HG02840 (cell line): ENCODE data around the gene NDRG2.
A peak's percentile ranks its signal among the peaks of the same experiment; 100 is the strongest.

Experiments
- ATAC-seq: cut with Tn5 transposase; IDR thresholded peaks from one replicate; pipeline ENCODE4 v1.9.1; 2021; ENCODE audit warnings: mild to moderate bottlenecking, moderate library complexity, moderate number of reproducible peaks; ENCODE audit not compliant: unreplicated experiment, low FRiP score

NDRG2 gene

GRCh38 chr14:21024585-21025370, at the start of gene NDRG2:
Gene NDRG2, minus strand, starts transcription at chr14:21025061. Its CDS starts 1,746 bp downstream, at chr14:21023315.
- ATAC-seq, result no peak

DNA sequence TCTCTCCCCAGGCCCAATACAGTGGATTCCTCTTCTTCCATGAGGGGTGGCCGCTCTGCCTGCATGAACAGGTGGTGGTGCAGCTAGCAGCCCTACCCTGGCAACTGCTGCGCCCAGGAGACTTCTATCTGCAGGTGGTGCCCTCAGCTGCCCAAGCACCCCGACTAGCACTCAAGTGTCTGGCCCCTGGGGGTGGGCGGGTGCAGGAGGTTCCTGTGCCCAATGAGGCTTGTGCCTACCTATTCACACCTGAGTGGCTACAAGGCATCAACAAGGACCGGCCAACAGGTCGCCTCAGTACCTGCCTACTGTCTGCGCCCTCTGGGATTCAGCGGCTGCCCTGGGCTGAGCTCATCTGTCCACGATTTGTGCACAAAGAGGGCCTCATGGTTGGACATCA, 49.1 kb upstream of the NDRG2 start:
- no peak for ATAC-seq

DNA sequence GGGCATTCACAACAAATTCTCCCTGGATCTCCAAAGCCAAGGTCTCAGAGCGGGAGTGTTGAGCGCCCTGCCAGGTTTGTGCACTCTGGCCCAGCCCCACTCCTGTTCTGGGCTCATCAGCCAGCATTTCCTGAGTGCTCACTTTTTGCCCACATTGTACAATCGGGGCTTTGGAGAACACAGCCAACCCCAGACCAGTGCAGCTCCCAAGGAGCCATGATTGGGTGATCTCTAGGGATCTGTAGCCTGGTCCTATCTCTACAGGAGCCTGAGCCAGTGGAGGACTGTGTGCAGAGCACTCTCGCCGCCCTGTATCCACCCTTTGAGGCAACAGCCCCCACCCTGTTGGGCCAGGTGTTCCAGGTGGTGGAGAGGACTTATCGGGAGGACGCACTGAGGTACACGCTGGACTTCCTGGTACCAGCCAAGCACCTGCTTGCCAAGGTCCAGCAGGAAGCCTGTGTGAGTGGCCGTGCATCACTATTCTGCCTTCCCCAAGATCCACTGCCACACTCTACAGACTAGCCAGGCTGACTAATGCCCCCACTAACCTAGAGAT, 48.0 kb upstream of the NDRG2 start:
- ATAC-seq, result no peak

DNA sequence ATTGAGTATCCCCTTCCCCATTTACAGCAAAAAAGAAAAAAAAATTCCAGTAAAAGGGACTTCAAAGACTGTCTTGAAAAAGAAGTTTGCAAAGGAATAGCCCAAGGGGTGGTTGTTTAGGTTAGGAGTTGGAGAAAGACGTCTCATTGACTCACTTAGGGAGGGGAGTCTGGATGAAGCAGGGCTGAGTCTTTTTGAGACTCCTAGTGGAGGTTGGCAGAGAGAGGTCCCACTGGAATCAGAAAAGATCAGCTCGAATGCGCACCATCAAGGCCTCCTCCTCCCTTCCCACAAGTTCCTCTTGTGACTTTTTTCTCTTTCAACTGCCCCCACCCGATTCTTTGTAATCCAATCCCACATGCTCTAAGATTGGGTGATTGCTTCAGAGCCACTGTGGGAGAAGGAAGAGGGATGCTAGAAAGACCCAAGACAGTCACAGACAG, 47.2 kb upstream of the NDRG2 start:
- ATAC-seq, result no peak

DNA sequence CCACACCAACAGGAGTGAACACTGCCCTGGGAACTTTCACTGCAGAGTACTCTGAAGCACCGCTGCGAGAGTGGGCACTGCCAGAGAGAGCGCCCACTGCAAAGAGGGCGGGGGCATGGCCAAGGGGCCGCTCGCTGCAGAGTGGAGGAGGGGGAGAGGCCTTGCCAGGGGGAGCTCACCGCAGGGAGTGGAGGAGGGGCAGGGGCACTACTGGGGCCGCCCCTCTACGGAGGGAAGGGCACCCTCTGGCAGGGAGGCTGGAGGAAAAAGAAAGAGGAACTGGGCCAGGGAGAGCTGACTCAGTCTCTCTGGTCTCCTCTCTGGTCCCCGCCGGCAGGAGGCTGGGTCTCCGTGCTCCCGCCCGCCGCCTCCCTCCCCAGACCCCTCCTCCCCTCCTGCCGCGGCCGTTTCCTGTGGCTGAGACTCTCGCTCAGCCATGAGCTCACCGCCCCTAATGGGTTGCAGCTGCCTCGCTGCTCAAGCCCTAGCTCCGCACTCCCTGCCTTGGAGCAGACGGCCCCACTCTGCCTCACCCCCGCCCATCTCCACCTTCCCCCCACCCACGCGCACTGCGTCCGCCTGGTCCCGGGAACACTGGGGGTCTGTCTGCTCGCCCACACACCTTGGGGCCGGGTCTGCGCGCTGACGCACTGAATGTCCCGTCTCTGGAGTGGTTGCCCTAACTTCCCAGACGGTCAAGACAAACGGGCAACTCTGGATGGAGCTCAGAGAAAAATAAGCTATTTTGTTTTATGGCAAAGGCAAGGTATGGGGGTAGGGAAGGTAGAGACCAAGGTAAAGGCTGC, 46.6 kb upstream of the NDRG2 start:
- peak; percentile 56 for ATAC-seq

DNA sequence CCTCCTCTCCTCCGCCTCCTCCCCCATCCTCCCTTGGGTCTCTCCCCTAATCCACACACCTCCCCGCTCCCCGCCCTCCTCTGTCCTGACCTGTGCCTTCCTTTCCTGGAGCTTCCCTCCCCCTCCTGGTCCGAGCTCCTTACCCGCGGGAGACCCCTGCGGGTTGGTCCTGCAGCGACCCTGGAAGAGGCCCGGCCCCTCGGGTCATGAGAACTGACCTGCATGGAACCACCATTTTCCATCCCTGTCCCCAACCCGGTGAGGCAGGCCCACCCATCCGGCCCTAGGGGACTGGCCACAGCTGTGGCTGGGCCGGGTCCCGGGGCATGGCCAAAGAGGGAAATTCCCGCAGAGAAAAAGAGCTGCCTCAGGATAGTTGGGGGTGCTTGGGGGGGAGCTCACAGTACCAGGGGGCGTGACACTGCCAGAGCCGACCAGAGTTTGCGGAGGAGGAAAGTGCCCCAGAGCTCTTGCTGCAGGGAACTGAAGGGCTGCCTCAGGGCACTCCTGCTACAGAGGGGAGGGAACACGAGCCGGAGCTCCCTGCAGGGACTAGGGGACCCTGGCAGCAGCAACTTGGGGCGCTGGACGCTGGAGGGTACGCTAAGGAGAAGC, 45.9 kb upstream of the NDRG2 start:
- no peak for ATAC-seq

GRCh38 chr14:21070083-21070609, 45.3 kb upstream of the NDRG2 start, which contains the start of gene ARHGEF40:
Gene ARHGEF40, plus strand, starts transcription at chr14:21070304. Its CDS starts 93 bp downstream, at chr14:21070397.
- no peak for ATAC-seq

DNA sequence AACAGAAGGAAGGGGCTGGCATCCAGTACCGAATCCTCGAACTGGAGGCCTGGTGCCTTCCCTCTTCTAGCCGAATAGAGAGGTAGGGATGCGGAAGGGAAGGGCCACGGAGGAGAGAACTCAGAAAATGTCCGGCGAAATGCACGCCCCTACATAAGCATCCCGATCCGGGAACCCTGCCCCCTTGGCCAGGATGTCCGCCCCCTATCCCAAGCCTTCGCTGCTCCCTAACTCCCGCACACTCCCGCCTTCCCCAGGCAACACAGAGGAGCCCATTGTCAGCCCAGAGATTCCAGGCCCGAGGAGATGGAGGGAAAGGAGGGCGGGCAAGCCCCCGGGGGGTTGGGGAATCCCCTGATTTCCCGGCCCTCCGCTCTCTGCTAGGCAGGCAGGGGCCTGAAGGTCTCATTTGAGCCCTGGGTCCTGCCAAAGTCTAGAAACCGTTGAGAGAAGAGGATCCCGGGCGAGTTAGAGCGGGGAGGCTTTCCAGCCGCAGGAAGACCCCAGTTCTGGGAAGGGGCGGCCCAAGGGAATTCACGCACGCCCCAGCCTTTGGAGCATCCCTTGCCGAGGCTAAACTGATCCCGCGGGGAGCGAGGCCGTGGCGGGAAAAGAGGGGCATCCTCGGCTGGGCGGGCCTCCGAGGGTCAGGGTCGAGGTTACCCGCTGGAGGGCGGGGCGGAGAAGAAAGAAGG, 44.7 kb upstream of the NDRG2 start:
- no peak for ATAC-seq

- no peak for ATAC-seq
Observed at GRCh38 chr14:21068521-21069387, 43.9 kb upstream of the NDRG2 start.

GRCh38 chr14:21066882-21067502, 42.1 kb upstream of the NDRG2 start:
- no peak for ATAC-seq

DNA sequence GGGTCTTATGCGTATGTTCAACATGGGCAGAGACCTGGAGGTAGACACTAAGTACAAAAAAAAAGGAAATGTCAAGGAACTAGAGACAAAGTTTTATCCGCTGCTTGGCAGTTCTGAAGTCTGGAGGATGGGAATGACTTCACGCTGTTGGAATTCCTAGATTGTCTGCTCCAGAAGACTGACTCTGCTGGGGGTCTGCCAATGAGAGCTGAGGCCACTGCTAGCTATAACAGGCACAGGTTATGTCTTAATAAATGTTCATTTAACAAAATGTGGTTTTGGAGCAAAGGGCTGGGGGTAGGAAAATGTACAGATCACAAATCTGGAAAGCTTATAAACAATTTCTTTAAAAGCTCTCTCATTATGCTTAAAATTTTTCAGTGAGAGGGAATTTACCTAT, 38.6 kb upstream of the NDRG2 start:
- no peak for ATAC-seq

DNA sequence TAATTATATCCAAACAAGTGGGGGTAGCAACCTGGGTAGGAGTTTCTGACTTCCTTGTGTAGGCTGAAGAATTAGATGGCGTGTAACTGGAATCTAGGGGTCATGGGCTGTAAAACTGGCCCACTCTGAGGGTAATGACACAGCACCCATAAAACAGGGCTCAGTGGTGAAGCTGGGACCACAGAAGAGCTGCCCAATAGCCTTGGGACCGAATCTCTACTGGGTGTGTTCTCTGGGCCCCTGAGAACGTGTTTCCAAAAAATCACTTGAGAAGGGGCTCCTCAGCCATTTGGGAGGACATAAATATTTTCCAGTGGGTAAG, 36.4 kb upstream of the NDRG2 start:
- no peak for ATAC-seq

- no peak for ATAC-seq
Observed at GRCh38 chr14:21060614-21061346, 35.9 kb upstream of the NDRG2 start.

- no peak for ATAC-seq
Observed at GRCh38 chr14:21059842-21060613, 35.2 kb upstream of the NDRG2 start.

DNA sequence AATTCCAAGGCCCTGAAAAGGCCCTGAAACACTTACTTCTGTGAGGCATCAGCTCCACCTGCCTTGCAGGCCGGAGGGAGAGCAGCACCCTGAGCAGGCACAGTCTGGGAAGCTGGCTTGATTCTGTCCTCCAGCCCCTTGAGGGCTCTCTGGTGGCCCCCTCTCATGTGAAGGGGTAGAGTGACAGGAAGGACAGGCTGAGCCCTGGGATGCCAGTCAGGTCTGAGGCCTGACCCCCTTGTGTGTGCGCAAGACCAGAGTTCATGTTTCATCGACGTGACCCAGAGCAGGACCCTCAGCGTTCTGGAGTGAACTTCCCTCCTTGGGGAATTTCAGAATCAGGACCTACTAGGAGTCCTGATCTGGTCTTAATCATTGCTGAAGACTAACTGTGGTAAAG, 34.0 kb upstream of the NDRG2 start:
- no peak for ATAC-seq

DNA sequence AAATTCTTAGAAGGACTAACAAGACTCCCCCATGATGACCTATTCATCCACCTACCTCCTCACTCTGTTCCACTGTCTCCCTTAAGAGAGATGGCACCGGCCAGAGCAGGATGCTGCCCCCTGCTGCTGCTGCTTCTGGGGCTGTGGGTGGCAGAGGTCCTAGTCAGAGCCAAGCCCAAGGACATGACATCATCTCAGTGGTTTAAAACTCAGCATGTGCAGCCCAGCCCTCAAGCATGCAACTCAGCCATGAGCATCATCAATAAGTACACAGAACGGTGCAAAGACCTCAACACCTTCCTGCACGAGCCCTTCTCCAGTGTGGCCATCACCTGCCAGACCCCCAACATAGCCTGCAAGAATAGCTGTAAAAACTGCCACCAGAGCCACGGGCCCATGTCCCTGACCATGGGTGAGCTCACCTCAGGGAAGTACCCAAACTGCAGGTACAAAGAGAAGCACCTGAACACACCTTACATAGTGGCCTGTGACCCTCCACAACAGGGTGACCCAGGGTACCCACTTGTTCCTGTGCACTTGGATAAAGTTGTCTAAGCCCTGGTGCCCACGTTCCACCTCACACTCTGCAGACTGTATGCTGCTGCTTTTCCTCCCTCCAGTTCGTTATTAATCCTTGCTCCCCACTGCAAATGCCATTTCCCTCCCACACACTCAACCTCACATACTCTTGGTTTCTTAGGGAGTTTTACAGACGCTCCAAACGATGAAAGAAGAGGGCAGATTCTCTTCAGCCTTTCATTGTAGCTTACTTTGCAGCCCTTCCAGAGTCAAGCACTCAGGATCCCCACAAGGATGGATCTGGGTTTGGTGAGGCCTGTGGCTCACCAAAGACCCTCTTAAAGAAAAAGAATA, 33.2 kb upstream of the NDRG2 start, which contains the start of gene RNASE8:
RNASE8 (plus strand) TSS at position 20 of the 873 bp plus-strand sequence; CDS start at position 91, 71 bp downstream.
- ATAC-seq, result no peak
